ENCODE results near the gene YIPF6.

DNA sequence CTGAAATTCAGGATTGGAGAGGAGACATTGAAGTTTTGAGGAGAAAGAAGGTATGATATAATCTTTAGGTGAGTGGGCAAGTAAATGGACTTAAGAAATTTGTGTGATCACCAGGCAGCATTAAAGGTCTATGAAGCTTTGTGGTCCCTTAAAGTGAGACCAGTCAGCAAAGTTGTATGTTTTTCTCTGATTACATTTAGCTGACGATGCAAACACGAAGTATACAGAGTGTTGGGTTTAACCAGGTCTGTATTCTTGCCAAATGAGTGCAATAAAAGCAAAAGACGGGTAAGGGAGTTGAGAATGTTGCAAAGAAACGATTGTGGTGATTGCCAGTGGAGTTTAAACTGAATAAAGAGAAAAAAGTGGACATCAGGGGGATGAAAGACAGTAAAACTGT is 11.6 kb upstream of the YIPF6 start:
- TF ChIP-seq, protein P1, sequence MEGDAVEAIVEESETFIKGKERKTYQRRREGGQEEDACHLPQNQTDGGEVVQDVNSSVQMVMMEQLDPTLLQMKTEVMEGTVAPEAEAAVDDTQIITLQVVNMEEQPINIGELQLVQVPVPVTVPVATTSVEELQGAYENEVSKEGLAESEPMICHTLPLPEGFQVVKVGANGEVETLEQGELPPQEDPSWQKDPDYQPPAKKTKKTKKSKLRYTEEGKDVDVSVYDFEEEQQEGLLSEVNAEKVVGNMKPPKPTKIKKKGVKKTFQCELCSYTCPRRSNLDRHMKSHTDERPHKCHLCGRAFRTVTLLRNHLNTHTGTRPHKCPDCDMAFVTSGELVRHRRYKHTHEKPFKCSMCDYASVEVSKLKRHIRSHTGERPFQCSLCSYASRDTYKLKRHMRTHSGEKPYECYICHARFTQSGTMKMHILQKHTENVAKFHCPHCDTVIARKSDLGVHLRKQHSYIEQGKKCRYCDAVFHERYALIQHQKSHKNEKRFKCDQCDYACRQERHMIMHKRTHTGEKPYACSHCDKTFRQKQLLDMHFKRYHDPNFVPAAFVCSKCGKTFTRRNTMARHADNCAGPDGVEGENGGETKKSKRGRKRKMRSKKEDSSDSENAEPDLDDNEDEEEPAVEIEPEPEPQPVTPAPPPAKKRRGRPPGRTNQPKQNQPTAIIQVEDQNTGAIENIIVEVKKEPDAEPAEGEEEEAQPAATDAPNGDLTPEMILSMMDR (IDR thresholded peaks at IDR 0.05 in 8 of 11, conservative IDR thresholded peaks at IDR 0.05 in 3 of 11), result no peak
- no peak for TF ChIP-seq POLR2A (IDR thresholded peaks at IDR 0.05)
